22Rv1 (cell line): ENCODE measurements around the gene TBCCD1.

ENCODE experiments used
- H3K27ac ChIP-seq: fragments of 450-650 bp; 2 replicates; pipeline ENCODE4 v1.5.1; 2017
- ZFX ChIP-seq: fragments of 450-650 bp; IDR thresholded peaks from 2 replicates; pipeline ENCODE4 v1.6.1; 2017; ENCODE audit warnings: antibody characterized with exemption, borderline replicate concordance
- TF ChIP-seq, protein P1 (sequence below): fragments of 450-650 bp; IDR thresholded peaks from 2 replicates; pipeline ENCODE4 v1.5.1; 2017; ENCODE audit warnings: mild to moderate bottlenecking

Gene TBCCD1

DNA sequence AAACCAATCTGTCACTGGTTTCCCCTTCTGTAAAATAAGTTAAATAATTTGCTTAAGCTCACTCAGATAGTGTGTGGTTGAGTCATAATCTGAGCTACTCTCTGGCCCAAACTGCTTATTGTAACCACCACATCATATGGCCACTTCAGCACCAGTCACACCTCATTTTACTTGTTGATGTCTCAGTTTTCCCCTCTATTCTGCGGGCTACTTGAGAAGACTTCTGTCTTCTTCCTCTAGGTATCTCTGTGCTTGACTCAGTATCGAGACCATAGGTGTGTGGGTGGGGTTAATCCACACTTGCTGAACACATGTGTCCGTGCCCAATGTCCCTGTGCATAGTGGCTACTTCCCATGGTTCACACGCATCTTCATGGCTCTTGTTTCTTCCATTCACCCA, 55.9 kb downstream of the TBCCD1 start:
- TF ChIP-seq, protein P1, sequence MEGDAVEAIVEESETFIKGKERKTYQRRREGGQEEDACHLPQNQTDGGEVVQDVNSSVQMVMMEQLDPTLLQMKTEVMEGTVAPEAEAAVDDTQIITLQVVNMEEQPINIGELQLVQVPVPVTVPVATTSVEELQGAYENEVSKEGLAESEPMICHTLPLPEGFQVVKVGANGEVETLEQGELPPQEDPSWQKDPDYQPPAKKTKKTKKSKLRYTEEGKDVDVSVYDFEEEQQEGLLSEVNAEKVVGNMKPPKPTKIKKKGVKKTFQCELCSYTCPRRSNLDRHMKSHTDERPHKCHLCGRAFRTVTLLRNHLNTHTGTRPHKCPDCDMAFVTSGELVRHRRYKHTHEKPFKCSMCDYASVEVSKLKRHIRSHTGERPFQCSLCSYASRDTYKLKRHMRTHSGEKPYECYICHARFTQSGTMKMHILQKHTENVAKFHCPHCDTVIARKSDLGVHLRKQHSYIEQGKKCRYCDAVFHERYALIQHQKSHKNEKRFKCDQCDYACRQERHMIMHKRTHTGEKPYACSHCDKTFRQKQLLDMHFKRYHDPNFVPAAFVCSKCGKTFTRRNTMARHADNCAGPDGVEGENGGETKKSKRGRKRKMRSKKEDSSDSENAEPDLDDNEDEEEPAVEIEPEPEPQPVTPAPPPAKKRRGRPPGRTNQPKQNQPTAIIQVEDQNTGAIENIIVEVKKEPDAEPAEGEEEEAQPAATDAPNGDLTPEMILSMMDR: no peak
- TF ChIP-seq ZFX: no peak
- no peak overlapping the region for H3K27ac ChIP-seq

DNA sequence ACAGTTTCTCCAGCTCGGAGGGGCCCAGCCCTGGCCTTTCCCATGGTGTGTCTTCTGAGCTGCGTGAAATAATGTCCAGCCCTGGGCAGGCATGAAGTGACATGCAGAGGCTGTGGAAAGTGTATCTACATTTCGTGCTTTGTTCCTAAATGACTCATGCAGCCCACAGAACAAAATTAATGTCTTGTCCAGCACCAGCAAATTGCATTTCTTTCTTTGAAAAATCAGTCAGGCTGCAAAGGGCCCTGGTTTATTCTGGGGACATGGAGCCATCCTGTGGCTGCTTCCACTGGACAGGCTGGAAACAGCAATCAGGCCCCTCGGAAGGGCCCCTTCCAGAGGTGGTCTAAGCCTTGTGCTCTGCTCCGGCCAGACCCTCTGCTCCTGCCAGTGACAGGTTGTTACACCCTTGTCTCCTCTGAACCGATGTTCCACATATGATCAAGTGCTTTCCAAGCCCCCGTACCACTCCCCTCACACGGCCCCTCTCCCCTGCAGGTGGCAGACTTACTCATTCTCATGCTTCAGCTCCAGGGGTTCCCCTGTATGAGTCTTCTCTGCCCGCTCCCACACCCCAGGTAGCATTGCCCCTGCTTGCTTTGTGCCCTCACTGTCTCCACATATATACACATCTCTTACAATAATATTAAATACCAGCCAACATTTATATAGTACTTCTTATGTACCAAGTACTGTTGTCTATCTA, 56.6 kb downstream of the TBCCD1 start:
- TF ChIP-seq, protein P1: no peak
- TF ChIP-seq ZFX: no peak
- no peak overlapping the region for H3K27ac ChIP-seq

DNA sequence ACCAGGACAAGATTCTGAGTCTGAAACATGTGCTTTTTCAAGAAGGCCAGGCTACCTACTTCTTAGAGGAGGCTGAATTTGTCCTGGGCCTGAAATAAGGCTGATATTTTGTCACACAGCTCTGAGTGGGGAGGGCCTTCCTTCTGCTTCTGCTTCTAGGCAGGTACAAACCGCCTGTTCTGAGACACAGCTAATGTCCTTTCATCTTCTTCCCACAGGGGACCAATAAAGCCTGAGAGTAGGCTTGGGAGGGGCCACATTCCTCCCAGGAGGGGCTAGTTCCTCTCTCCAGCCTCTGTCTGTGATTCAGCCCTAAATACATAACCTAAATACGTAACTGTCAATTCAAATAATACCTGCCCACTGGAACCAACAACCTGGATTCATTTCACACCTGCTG, 57.7 kb downstream of the TBCCD1 start:
- TF ChIP-seq, protein P1: no peak
- no peak for TF ChIP-seq ZFX
- no peak overlapping the region for H3K27ac ChIP-seq

DNA sequence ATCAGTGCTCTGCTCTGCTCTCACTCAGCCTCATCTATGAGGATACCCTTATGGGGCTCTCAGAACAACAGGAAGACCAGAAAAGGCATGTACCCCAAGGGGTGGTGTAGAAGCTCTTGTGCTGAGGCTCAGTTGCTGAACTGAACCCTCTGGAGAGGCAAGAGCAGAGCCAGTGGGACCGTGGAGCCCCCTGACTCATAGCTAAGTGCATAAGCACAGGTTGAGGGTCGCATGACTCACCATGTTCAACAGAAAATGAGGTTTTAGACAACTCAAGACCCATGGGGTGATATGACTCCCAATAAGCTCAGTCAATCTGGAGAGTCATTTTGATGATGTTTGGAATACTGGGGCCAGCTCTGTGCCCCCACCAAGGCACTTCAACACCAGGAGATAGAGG, 60.3 kb downstream of the TBCCD1 start:
- no peak overlapping the region for H3K27ac ChIP-seq
- no peak for TF ChIP-seq ZFX
- TF ChIP-seq, protein P1: no peak

DNA sequence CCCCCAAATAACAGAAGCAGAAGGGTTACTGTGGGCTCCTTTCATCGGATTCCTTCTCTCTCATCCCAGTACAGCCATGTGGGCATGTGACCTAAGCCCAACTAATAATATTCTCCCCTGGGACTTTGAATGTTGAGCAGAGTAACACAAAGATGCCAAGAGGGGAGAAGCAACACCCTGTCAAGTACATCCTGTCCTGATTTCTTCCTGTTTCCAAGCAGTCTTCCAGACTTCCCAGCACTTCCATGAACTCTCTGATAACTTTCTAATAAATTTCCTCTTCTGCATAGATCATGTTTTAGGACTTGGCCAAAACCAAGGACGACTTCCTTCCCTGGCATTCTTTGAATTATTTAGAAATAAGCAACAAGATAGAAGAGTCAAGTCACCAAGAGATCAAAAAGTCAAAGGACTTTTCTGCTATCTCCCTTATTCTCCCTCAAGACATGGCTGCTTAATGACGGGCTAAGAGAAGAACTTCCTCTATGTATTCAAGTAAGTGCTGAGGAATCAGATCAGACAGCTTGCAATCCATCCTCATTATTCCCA, 60.9 kb downstream of the TBCCD1 start:
- no peak for TF ChIP-seq ZFX
- TF ChIP-seq, protein P1: no peak
- no peak overlapping the region for H3K27ac ChIP-seq

DNA sequence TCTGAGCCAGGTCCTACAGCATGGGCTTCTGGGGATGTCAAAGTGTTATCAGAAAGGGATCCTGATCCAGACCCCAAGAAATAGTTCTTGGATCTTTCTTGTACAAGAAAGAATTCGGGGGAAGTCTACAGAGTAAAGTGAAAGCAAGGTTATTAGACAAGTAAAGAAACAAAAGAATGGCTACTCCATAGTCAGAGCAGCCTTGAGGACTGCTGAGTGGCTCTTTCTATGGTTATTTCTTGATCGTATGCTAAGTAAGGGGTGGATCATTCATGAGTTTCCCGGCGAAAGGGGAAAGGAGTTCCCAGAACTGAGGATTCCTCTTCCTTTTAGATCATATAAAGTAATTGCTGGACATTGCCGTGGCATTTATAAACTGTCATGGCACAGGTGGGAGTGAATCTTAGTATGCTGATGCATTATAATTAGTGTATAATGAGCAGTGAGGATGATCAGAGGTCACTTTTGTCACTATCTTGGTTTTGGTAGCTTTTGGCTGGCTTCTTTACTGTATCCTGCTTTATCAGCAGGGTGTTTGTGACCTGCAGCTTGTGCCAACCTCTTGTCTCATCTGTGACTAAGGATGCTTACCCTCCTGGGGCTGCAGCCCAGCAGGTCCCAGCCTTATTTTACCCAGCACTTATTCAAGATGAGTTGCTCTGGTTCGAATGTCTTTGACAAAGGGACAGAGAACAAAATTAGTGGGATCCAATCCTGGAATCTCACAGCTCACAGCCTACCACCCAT, 64.0 kb downstream of the TBCCD1 start:
- no peak overlapping the region for H3K27ac ChIP-seq
- TF ChIP-seq, protein P1: no peak
- TF ChIP-seq ZFX: no peak
